Stimulated activated CD8-positive, alpha-beta memory T cell treated with anti-CD3 and anti-CD28 coated beads, Interleukin-15, amount 100 ng/mL, for 48 hours (primary cell): Measurements from ENCODE around the gene LRCH1.
"Not testable (repeated sequence)": the region's sequence is repeated elsewhere in the genome, so short reads cannot be mapped to it uniquely, and the experiment has no call there.

Experiments used
- DNase-seq, 2 donors: peaks; one replicate each; pipeline ENCODE4 v3.0.0-alpha.2; 2020; ENCODE audit warnings: low read depth in 2 of 2

Gene LRCH1

DNA sequence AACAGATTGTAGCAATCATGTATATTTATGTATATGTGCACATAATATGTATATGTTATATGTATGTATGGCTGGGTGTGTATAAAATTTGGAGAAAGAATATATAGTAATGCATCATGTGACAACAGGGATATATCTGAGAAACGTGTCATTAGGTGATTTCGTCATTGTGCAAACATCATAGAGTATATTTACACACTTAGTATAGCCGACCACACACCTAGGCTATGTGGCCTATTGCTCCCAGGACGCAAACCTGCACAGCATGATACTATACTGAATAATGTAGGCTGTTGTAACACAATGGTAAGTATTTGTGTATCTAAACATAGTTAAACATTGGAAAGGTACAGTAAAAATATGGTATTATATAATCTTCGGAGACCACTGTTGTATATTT is 200.2 kb downstream of the LRCH1 start:
- no peak for DNase-seq

- no peak for DNase-seq
These were observed 200.9 kb downstream of the LRCH1 start for GRCh38 chr13:46753917-46754316.

DNA sequence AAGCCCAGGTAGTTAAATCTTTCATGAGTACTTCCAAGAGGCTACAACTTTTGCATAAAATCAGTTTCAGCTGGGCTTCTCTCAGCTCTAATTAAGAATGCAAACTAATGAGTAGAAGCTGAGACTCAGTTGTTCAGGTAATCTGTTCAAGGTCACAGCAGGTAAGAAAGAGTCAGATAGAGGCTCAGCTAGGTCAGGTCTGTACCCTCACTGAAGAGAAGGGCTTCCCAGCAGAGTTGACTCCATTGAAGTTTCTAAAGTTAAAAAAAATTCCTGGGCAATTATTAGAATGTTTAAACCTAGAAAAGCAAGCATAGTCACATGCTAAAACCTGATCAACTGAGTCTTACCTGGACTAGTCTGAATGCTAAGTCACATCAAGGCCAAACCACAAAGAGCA is 201.8 kb downstream of the LRCH1 start:
- DNase-seq, result no peak

- not testable (repeated sequence) for DNase-seq
These were observed 202.5 kb downstream of the LRCH1 start for GRCh38 chr13:46755508-46755907.

DNA sequence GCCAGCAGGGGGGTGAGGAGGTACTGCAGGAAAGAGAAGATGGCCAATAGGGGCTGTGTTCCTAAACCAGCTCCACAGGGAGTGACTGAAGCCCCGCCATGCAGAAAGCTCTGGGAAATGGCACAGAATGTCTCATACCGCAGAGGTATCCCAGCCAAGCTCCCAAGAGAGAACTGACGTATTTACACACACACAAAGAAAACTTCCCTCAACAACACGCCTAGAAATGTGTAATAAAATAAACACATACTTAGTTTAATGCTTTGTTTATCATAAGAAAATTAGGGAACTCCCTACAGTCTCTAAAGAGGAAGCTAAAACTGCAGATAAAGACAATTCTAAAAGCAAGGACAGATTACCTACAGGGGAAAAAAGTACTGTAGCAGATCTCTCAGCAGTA is 204.0 kb downstream of the LRCH1 start:
- DNase-seq, result no peak

DNA sequence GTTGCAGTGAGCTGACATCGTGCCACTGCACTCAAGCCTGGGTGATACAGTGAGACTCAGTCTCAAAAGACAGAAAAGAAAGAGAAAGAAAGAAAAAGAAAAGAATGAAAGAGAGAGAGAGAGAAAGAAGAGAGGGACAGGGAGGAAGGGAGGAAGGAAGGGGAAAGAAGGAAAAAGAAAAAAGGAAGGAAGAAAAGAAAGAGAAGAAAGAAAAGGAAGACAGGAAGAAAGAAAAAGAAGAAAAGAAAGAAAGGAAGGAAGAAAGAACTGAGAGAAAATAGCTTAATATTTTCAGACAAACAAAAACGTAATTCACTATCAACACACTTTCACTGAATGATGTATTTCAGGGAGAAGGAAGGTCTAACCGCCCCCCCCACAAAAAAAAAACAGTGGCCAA is 204.7 kb downstream of the LRCH1 start:
- no peak for DNase-seq

- no peak for DNase-seq
These were observed 206.9 kb downstream of the LRCH1 start for GRCh38 chr13:46759846-46760245.

DNA sequence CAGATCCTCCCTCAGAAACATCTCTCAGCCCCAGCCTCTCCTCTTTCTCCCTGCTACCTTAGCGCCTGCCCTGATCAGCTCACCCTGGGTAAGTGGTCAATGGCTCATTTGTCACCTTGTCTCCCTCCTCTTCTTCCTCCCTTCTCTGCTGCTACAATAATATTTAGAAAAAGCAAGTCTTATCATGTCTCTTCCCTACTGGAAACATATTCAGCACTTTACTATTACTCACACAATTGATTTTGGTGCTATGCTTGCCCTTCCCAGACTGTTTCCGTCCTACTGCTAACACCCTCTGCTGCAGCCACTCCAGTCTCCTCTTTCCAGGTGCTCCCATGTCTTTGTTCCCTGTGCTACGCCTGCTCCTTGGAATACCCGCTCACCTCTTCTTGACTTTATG is 208.2 kb downstream of the LRCH1 start:
- no peak for DNase-seq

GRCh38 chr13:46761866-46762265 is 208.9 kb downstream of the LRCH1 start:
- DNase-seq, result no peak

DNA sequence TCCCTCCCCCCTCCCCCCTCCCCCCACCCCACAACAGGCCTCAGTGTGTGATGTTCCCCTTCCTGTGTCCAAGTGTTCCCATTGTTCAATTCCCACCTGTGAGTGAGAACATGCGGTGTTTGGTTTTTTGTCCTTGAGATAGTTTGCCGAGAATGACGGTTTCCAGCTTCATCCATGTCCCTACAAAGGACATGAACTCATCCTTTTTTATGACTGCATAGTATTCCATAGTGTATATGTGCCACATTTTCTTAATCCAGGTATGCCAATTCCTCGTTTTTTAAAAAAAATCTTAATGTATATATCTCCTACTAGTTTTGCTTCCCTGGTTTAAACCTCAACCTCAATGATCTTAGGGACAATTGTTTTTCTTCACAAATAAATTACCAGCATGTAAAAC is 217.0 kb downstream of the LRCH1 start:
- not testable (repeated sequence) for DNase-seq

- DNase-seq, result no peak
These were observed 218.7 kb downstream of the LRCH1 start for GRCh38 chr13:46771693-46772092.

GRCh38 chr13:46773541-46773940 is 220.6 kb downstream of the LRCH1 start:
- no peak for DNase-seq

DNA sequence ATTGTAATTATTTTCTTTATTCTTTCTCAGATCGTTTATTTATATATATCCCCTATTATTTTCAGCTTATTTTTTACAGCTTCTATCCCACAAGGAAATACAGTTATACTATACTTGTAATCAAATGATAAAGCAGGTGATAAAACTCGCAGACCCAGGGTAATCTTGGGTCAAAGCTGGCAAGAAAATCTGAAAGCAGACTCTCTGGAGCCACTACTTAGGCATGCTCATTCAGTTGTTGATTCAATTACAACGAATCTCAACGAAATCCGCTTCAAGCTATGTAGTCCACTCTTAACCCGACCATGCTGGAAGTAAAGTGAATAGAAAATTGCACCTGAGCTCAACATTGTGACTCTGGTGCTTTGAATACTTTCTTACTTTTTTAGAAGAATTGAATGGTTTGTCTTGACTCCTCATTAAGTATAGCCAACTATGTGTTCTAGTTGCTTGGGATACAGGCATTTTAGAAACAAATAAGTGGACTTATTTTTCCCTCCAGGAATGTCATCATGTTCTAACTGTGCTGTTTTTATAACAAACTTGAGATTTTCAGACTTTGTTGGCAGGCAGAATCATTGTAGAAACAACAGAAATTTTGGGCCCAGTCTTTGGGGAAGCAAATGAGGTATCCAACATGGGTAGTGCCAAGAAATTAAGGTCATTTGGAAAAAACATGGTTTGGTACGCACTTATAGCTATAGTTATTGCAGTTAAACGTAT is 222.6 kb downstream of the LRCH1 start:
- no peak for DNase-seq

DNA sequence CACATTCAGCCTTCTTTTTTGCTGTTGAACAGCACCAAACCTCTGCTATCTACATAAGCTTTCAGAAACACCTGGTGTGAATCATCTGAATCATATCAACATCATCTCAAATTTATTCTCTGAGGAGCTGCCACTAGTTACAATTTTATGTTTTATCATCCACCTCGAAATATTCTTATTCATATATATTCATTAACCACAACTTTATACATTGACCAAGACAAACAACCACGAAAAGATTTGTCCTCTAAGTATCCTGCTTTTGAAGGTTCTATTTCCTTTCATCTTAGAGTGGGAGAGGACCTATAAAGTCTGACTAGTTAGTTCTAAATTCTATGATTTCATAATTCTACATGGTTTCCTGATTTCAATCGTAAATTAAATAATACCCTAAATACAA is 225.1 kb downstream of the LRCH1 start:
- DNase-seq, result no peak

DNA sequence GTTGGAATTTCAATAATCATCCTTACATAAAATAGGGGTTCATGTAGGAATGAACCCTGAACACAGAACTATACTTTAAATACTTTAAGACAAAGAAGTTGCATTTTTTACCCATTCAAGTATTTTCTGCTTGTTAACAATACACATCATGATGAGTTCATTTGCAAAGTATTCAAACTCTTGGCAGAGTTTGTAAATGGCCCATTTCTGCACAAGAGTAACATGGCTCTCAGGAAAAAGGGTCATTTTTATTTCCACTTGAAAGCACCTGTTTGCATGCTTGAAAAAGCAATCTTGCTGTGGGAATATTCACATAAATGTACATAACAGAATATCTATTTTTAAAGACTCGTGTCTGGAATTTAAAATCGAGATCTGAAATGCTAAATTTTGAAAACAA is 225.9 kb downstream of the LRCH1 start:
- DNase-seq, result no peak

DNA sequence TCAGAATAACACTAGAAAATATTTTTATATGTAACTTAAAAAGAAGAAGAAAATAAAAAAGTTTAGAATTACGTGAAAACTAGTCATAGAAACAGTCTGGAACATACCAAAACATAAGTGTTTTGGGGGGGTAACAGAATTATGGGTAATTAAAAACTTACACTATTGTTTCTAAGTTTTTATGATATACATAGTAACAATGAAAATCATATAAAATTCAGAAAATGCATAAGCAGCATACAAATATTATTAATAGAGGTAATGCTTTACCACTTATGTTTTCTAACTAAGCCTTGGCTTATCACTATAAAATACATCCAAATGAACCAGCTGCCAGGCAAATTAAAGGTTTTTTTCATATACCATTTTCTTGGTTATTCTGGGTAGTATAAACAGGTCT is 229.1 kb downstream of the LRCH1 start:
- DNase-seq, result no peak

DNA sequence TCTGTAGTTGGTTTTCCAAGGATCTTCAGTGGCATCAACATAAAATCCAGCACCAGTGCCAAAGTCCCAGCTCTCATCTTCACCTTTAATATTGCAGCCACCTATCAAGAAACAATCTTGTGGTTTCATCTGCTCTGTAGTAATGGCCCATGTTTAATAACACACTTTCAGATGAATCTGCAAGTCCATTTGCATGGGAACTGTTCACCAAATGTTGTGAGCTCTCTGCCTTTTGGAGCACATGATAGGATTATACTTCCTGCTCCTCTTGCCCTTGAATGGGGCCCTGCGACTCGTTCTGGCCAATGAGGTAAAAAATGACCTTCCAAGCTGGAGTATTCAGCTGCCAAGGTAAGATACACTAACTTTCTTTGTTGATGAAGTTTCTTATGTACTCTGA is 229.7 kb downstream of the LRCH1 start:
- no peak for DNase-seq

GRCh38 chr13:46783504-46783903 is 230.5 kb downstream of the LRCH1 start:
- DNase-seq, result no peak

- no peak for DNase-seq
These were observed 242.4 kb downstream of the LRCH1 start for GRCh38 chr13:46795321-46795720.

DNA sequence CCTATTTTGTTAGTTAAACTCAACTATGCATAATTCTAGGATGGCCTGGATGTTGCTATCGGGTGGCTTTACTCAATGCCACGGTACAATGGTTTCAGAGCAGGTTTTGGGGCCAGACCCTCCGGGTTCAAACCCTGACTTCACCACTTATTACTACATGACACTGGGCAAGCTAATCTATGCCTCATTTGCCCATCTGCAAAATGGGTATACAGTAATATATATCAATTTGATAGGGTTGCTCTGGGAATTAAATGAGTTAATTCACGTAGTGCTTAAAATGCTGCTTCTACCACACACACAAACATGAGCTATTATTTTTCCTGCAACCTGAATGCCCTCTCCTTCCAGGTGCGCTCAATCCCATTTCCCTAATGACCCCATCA is 243.2 kb downstream of the LRCH1 start:
- no peak for DNase-seq

DNA sequence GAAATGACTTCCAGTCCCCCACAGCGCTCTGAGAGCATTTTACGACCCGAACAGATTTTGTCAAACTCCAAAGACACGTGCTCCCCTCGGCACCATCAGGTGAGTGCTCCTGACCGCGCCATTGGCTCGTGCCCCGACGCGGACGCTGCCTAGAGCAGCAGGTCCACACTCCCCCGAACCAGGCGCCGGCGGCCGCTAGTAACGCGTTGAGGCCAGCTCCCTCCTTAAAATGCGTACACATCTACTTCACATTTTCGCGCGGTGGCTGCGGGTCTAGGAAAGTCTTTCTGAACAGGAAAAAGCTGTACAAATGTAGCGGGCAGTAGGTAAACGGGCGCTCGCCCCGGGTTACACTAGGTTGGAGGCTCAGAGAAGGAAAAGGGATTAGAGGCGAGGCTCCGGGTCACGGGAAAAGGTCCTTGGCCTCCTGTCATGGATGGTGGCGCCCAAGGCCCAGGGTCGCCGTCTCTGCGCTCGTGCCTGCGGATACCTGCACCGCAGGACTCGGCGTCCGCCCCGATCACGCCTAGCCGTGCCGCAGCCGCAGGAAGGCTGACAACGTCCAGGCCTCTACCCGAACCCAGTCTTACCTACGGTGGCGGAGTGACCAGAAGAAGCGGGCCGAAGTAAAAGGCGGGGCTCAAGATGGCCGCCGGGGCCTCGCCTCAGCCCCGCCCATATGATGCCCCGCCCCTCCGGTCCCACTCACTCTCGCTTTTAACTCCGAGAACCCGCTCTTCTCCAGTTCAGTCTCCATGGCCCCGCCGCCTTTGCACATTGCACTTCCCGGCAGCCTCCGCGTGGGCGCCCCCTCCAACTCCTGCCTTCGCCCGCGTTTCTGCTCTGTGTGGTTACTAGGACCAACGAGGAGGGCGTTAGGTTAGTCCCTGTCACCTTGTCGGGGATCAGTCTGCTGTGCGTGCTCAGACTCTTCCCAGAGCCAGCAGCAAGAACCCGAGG is 243.8 kb downstream of the LRCH1 start, which contains the start of gene ESD:
TSS of gene ESD (minus strand) at position 647 of the 960 bp plus-strand sequence. CDS start 5,748 bp downstream, outside the sequence.
- DNase-seq, result peak; percentile 87 to 90

GRCh38 chr13:46797501-46798237 is 244.7 kb downstream of the LRCH1 start:
- DNase-seq, result no peak
